Liver (tissue), 9 donors: Measurements from ENCODE around the gene FAP. TPM values are rescaled to one million over a fixed set of nuclear protein-coding genes. Genes with fewer than 3 reads are reported as not detected.

ENCODE experiments used
- DNase-seq: peaks from one replicate; pipeline ENCODE4 v3.0.0-alpha.2; 2017; ENCODE audit warnings: low spot score
- H3K27ac ChIP-seq, 2 donors: one replicate each; pipeline ENCODE4 v1.7.0; 2013; ENCODE audit warnings: inconsistent platforms in 2 of 2, low read length in 2 of 2, control low read depth in 1 of 2, low read depth in 1 of 2, mild to moderate bottlenecking in 1 of 2
- H3K27me3 ChIP-seq, 4 donors: one replicate each; pipeline versions ENCODE4 v1.6.1 to v1.7.0; 2013; ENCODE audit warnings: low read length in 3 of 4, inconsistent platforms in 1 of 4, mild to moderate bottlenecking in 1 of 4, moderate library complexity in 1 of 4; ENCODE audit not compliant: control insufficient read depth in 4 of 4, insufficient read depth in 4 of 4
- H3K36me3 ChIP-seq, 4 donors: one replicate each; pipeline versions ENCODE4 v1.6.1 to v1.7.0; 2013; ENCODE audit warnings: low read length in 3 of 4, mild to moderate bottlenecking in 3 of 4, low read depth in 1 of 4, moderate library complexity in 1 of 4; ENCODE audit not compliant: control insufficient read depth in 4 of 4, insufficient read depth in 3 of 4
- H3K4me1 ChIP-seq, 4 donors: one replicate each; pipeline versions ENCODE4 v1.6.1 to v1.7.0; 2013; ENCODE audit warnings: low read length in 3 of 4, mild to moderate bottlenecking in 3 of 4, moderate library complexity in 1 of 4; ENCODE audit not compliant: control insufficient read depth in 4 of 4, insufficient read depth in 4 of 4
- H3K4me3 ChIP-seq, 3 donors: one replicate each; pipeline versions ENCODE4 v1.6.1 to v1.7.0; 2013; ENCODE audit warnings: low read length in 3 of 3, control low read depth in 1 of 3, low read depth in 1 of 3, mild to moderate bottlenecking in 1 of 3
- H3K9ac ChIP-seq, 2 donors: one replicate each; pipeline ENCODE4 v1.7.0; 2013; ENCODE audit warnings: low read length in 2 of 2, mild to moderate bottlenecking in 2 of 2, moderate library complexity in 2 of 2, control low read depth in 1 of 2, low read depth in 1 of 2
- H3K9me3 ChIP-seq, 4 donors: one replicate each; pipeline versions ENCODE4 v1.6.1 to v1.7.0; 2013; ENCODE audit warnings: low read length in 3 of 4; ENCODE audit not compliant: control insufficient read depth in 4 of 4
- ATF3 ChIP-seq: IDR thresholded peaks from 2 replicates; pipeline ENCODE4 v1.6.1; 2016; ENCODE audit warnings: antibody characterized with exemption
- CTCF ChIP-seq: fragments of 150-350 bp; IDR thresholded peaks from 2 replicates; pipeline ENCODE4 v1.5.1; 2017; ENCODE audit warnings: improper control_type of control experiment, low read depth, low read length; ENCODE audit not compliant: missing input control
- EGR1 ChIP-seq, 2 donors: IDR thresholded peaks; 2 replicates each; pipeline ENCODE4 v1.6.1; 2016 to 2018; ENCODE audit warnings: antibody characterized with exemption in 2 of 2, low read depth in 2 of 2
- FOXA1 ChIP-seq: IDR thresholded peaks from 2 replicates; pipeline ENCODE4 v1.6.1; 2016; ENCODE audit warnings: antibody characterized with exemption
- FOXA2 ChIP-seq: IDR thresholded peaks from 2 replicates; pipeline ENCODE4 v1.6.1; 2016; ENCODE audit warnings: antibody characterized with exemption
- GABPA ChIP-seq, 2 donors: IDR thresholded peaks in 1 of 2; conservative IDR thresholded peaks in 1 of 2; 2 replicates each; pipeline ENCODE4 v1.6.1; 2016; ENCODE audit warnings: antibody characterized with exemption in 2 of 2, mild to moderate bottlenecking in 1 of 2, moderate library complexity in 1 of 2
- HNF4A ChIP-seq, 2 donors: conservative IDR thresholded peaks; 2 replicates each; pipeline ENCODE4 v1.6.1; 2016; ENCODE audit warnings: antibody characterized with exemption in 2 of 2, mild to moderate bottlenecking in 2 of 2
- HNF4G ChIP-seq: IDR thresholded peaks from 2 replicates; pipeline ENCODE4 v1.6.1; 2016; ENCODE audit warnings: antibody characterized with exemption
- JUND ChIP-seq, 2 donors: IDR thresholded peaks; 2 replicates each; pipeline ENCODE4 v1.6.1; 2016; ENCODE audit warnings: antibody characterized with exemption in 2 of 2
- MAX ChIP-seq: IDR thresholded peaks from 2 replicates; pipeline ENCODE4 v1.6.1; 2016; ENCODE audit warnings: antibody characterized with exemption
- NR2F2 ChIP-seq: IDR thresholded peaks from 2 replicates; pipeline ENCODE4 v1.6.1; 2016; ENCODE audit warnings: antibody characterized with exemption
- RAD21 ChIP-seq, 2 donors: IDR thresholded peaks; 2 replicates each; pipeline ENCODE4 v1.6.1; 2016; ENCODE audit warnings: antibody characterized with exemption in 2 of 2, mild to moderate bottlenecking in 2 of 2
- REST ChIP-seq: IDR thresholded peaks from 2 replicates; pipeline ENCODE4 v1.6.1; 2016; ENCODE audit warnings: antibody characterized with exemption, mild to moderate bottlenecking
- RXRA ChIP-seq, 2 donors: IDR thresholded peaks; 2 replicates each; pipeline ENCODE4 v1.6.1; 2017 to 2018; ENCODE audit warnings: antibody characterized with exemption in 2 of 2, mild to moderate bottlenecking in 1 of 2
- SP1 ChIP-seq: IDR thresholded peaks from 2 replicates; pipeline ENCODE4 v1.6.1; 2018; ENCODE audit warnings: antibody characterized with exemption, mild to moderate bottlenecking
- TAF1 ChIP-seq: conservative IDR thresholded peaks from 2 replicates; pipeline ENCODE4 v1.6.1; 2016; ENCODE audit warnings: antibody characterized with exemption, mild to moderate bottlenecking
- YY1 ChIP-seq: IDR thresholded peaks from 2 replicates; pipeline ENCODE4 v1.6.1; 2016; ENCODE audit warnings: antibody characterized with exemption, mild to moderate bottlenecking
- ZBTB33 ChIP-seq: IDR thresholded peaks from 2 replicates; pipeline ENCODE4 v1.6.1; 2016; ENCODE audit warnings: antibody characterized with exemption
- WGBS: extraction: QIAGEN DNeasy Blood & Tissue Kit; methylation state at CpG from one replicate; pipeline ENCODE4 v1.1.7; 2013; 5-methylcytosine and 5-hydroxymethylcytosine counted together
- polyA plus RNA-seq, 2 donors: library from polyadenylated mRNA; stranded (reverse) in 1 of 2; unstranded in 1 of 2; fragments of 200-250 nt in 1 of 2; fragments of >200 nt in 1 of 2; fragmentation: Nextera tagmentation in 1 of 2; extraction: Ambion mirVana in 1 of 2; gene quantifications; one replicate each; pipeline versions ENCODE4 v1.2.1 to v1.2.3, GENCODE V29; 2013 to 2015
- total RNA-seq, 2 donors: library from RNA; depleted of rRNA; stranded (reverse); fragments of >200 nt; gene quantifications; one replicate each; pipeline ENCODE4 v1.2.3, GENCODE V29; 2014
- donor health status: healthy.
- donor health status: healthy.
- donor health status: healthy.
- donor health status: healthy.
- donor health status: healthy.

The FAP gene
- total and polyA plus RNA-seq, 4 donors, result 0.10 to 0.42 (median 0.23) TPM

GRCh38 chr2:162177301-162177700 lies 65.9 kb downstream of the FAP start:
- H3K9me3 ChIP-seq, result no peaks in the 10 kb centered on the region
- H3K36me3 ChIP-seq, result no peaks in the 10 kb centered on the region
- H3K27ac ChIP-seq, result no peak overlapping the region
- H3K4me1 ChIP-seq, result no peaks in the 10 kb centered on the region
- H3K4me3 ChIP-seq, result no peak overlapping the region
- H3K9ac ChIP-seq, result no peak overlapping the region
- no peaks in the 10 kb centered on the region for H3K27me3 ChIP-seq
- TF ChIP-seq HNF4G (no peak), RAD21 (IDR thresholded peaks at IDR 0.05) (no peak), YY1 (no peak), FOXA2 (no peak), RXRA (IDR thresholded peaks at IDR 0.05) (no peak), GABPA (IDR thresholded peaks at IDR 0.05 in 1 of 2, conservative IDR thresholded peaks at IDR 0.05 in 1 of 2) (no peak), HNF4A (conservative IDR thresholded peaks at IDR 0.05) (no peak), ATF3 (no peak), MAX (no peak), NR2F2 (no peak)
- no peak for DNase-seq
- WGBS, result 59% methylated on average over 4 of the region's 4 CpGs

- no peak overlapping the region for H3K4me3 ChIP-seq
- no peak for DNase-seq
- H3K36me3 ChIP-seq, result no peaks in the 10 kb centered on the region
- 13% methylated on average over 3 of the region's 3 CpGs for WGBS
- no peaks in the 10 kb centered on the region for H3K27me3 ChIP-seq
- TF ChIP-seq GABPA (IDR thresholded peaks at IDR 0.05 in 1 of 2, conservative IDR thresholded peaks at IDR 0.05 in 1 of 2) (no peak), SP1 (no peak), FOXA2 (no peak), ATF3 (no peak)
- H3K4me1 ChIP-seq, result no peaks in the 10 kb centered on the region
- no peak overlapping the region for H3K9ac ChIP-seq
- H3K27ac ChIP-seq, result no peak overlapping the region
- no peaks in the 10 kb centered on the region for H3K9me3 ChIP-seq
Measured at GRCh38 chr2:162175714-162176113, 67.5 kb downstream of the FAP start.

GRCh38 chr2:162174746-162175145 lies 68.5 kb downstream of the FAP start:
- 89% methylated on average over 5 of the region's 5 CpGs for WGBS
- no peaks in the 10 kb centered on the region for H3K36me3 ChIP-seq
- H3K4me3 ChIP-seq, result no peak overlapping the region
- no peak overlapping the region for H3K27ac ChIP-seq
- TF ChIP-seq TAF1 (no peak), ATF3 (no peak), EGR1 (IDR thresholded peaks at IDR 0.05; ENCODE audit: low read depth in 2 of 2) (no peak), HNF4A (conservative IDR thresholded peaks at IDR 0.05) (no peak), JUND (IDR thresholded peaks at IDR 0.05) (no peak), GABPA (IDR thresholded peaks at IDR 0.05 in 1 of 2, conservative IDR thresholded peaks at IDR 0.05 in 1 of 2) (no peak), RXRA (IDR thresholded peaks at IDR 0.05) (no peak), CTCF (no peak), NR2F2 (no peak), FOXA1 (no peak), HNF4G (no peak), FOXA2 (no peak), MAX (no peak), REST (no peak), ZBTB33 (no peak), YY1 (no peak), RAD21 (IDR thresholded peaks at IDR 0.05) (no peak), SP1 (no peak)
- no peak overlapping the region for H3K9ac ChIP-seq
- no peaks in the 10 kb centered on the region for H3K9me3 ChIP-seq
- no peaks in the 10 kb centered on the region for H3K27me3 ChIP-seq
- no peak for DNase-seq
- H3K4me1 ChIP-seq, result no peaks in the 10 kb centered on the region
